MCF 10A (cell line): Measurements from ENCODE around the gene BCL2L1. TPM values are rescaled to one million over a fixed set of nuclear protein-coding genes. Genes with fewer than 3 reads are reported as not detected.

ENCODE experiments used
- BruUV-seq: library from RNA; stranded (reverse); fragments of 400-500 nt; replicated peaks from 2 replicates; lab custom pipeline; 2021; lab: Mats Ljungman, UMichigan
- CTCF ChIA-PET: fragments of 300-600 bp; sonication (Branson Sonifier 250); formaldehyde crosslinking; extraction: SDS; loops from one replicate; lab custom pipeline; 2021; ENCODE audit warnings: antibody characterized with exemption, inconsistent platforms; lab: Yijun Ruan, JAX
- POLR2A ChIA-PET: fragments of 300-600, 350-650 bp; sonication (Branson Sonifier 250); formaldehyde crosslinking; extraction: SDS; loops from one replicate; lab custom pipeline; 2020; ENCODE audit warnings: antibody characterized with exemption, inconsistent platforms; lab: Yijun Ruan, JAX
- DNase-seq: peaks from one replicate; pipeline ENCODE4 v3.0.0-alpha.2; 2018; ENCODE audit not compliant: unreplicated experiment
- H3K27ac Mint-ChIP-seq: one replicate; pipeline ENCODE4 v1.8.0; 2022; ENCODE audit warnings: mild to moderate bottlenecking, low read depth, mixed read lengths; ENCODE audit not compliant: unreplicated experiment
- H3K27me3 Mint-ChIP-seq: one replicate; pipeline ENCODE4 v1.8.0; 2022; ENCODE audit warnings: mixed read lengths; ENCODE audit not compliant: insufficient read depth, unreplicated experiment
- H3K36me3 Mint-ChIP-seq: one replicate; pipeline ENCODE4 v1.8.0; 2022; ENCODE audit warnings: mild to moderate bottlenecking, moderate library complexity, mixed read lengths; ENCODE audit not compliant: insufficient read depth, unreplicated experiment
- H3K4me1 Mint-ChIP-seq: one replicate; pipeline ENCODE4 v1.8.0; 2022; ENCODE audit warnings: mixed read lengths; ENCODE audit not compliant: insufficient read depth, unreplicated experiment
- H3K4me3 Mint-ChIP-seq: one replicate; pipeline ENCODE4 v1.8.0; 2022; ENCODE audit warnings: mild to moderate bottlenecking, moderate library complexity, mixed read lengths; ENCODE audit not compliant: unreplicated experiment
- H3K9me3 Mint-ChIP-seq: one replicate; pipeline ENCODE4 v1.8.0; 2022; ENCODE audit warnings: mixed read lengths; ENCODE audit not compliant: unreplicated experiment
- CTCF ChIP-seq: fragments of 200-600 bp; IDR thresholded peaks from one replicate; pipeline ENCODE4 v1.8.0; 2022; ENCODE audit warnings: antibody characterized with exemption, mild to moderate bottlenecking; ENCODE audit not compliant: unreplicated experiment
- intact Hi-C: fragments of 100-400 bp; cut with micrococcal nuclease; formaldehyde crosslinking; loops from 2 replicates; pipeline ENCODE4 v1.14.1; 2022
- total RNA-seq: library from RNA; stranded (reverse); gene quantifications from 2 replicates; pipeline ENCODE4 v1.2.3, GENCODE V29; 2022

BCL2L1 gene
- total RNA-seq, 1 experiment from 2014 or later = 156 TPM

- Mint-ChIP-seq H3K36me3 (peaks cover 73% of the 10 kb centered on the region), H3K4me3 (no peak overlapping the region), H3K27ac (peak overlapping the region; percentile 66), H3K27me3 (no peaks in the 10 kb centered on the region), H3K4me1 (peaks cover 62% of the 10 kb centered on the region), H3K9me3 (no peaks in the 10 kb centered on the region)
- CTCF ChIA-PET = interaction anchor here (0.7 to 13.5 kb wide), 7 partner anchors 15 to 115 kb away, joined by 3 to 174 read pairs (median 4); partner anchors contain the start of gene BCL2L1
- BruUV-seq = no TSS peak
- no peak for DNase-seq
- no peak for TF ChIP-seq CTCF
- POLR2A ChIA-PET = interaction anchor here (0.5 to 7.9 kb wide), 12 partner anchors 18 to 65 kb away, joined by 3 to 94 read pairs (median 10); partner anchors contain the start of genes BCL2L1 and TPX2
- intact Hi-C loops = loop anchor here (5.0 kb wide), 1 partner anchor 45 kb away; the partner anchor contains the start of gene BCL2L1
These were observed 45.0 kb downstream of the BCL2L1 start for GRCh38 chr20:31677553-31678260.

DNA sequence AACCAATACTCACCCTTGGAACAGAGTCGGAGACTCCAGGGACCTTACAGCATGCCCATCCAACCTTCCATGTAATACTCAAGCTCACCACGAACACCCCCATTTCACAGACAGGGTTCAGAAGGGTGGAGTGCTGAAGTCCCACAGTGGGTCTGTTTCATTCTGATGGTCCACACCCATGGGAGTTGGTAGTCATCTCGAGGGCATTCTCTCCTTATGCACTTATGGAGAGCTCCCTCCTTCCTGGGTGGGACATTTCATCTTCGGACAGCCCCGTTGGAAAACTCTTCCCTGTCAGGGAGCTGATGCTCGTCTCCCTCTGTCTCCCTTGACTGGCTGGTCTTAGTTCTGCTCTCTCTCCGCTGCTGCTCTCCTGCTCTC, 46.1 kb downstream of the BCL2L1 start:
- Mint-ChIP-seq H3K9me3 (no peaks in the 10 kb centered on the region), H3K27ac (peak overlapping the region; percentile 66), H3K36me3 (peaks cover 76% of the 10 kb centered on the region), H3K4me1 (peaks cover 61% of the 10 kb centered on the region), H3K27me3 (no peaks in the 10 kb centered on the region), H3K4me3 (no peak overlapping the region)
- no peak for DNase-seq
- POLR2A ChIA-PET = interaction anchor here (1.2 to 7.9 kb wide), 6 partner anchors 8 to 47 kb away, joined by 3 to 94 read pairs (median 15); partner anchors contain the start of gene BCL2L1
- CTCF ChIA-PET = interaction anchor here (0.6 to 13.5 kb wide), 10 partner anchors 14 to 114 kb away, joined by 3 to 174 read pairs (median 4); partner anchors contain the start of gene BCL2L1
- intact Hi-C loops = loop anchor here (5.0 kb wide), 1 partner anchor 46 kb away; the partner anchor contains the start of gene BCL2L1
- TF ChIP-seq CTCF = no peak
- BruUV-seq = no TSS peak

DNA sequence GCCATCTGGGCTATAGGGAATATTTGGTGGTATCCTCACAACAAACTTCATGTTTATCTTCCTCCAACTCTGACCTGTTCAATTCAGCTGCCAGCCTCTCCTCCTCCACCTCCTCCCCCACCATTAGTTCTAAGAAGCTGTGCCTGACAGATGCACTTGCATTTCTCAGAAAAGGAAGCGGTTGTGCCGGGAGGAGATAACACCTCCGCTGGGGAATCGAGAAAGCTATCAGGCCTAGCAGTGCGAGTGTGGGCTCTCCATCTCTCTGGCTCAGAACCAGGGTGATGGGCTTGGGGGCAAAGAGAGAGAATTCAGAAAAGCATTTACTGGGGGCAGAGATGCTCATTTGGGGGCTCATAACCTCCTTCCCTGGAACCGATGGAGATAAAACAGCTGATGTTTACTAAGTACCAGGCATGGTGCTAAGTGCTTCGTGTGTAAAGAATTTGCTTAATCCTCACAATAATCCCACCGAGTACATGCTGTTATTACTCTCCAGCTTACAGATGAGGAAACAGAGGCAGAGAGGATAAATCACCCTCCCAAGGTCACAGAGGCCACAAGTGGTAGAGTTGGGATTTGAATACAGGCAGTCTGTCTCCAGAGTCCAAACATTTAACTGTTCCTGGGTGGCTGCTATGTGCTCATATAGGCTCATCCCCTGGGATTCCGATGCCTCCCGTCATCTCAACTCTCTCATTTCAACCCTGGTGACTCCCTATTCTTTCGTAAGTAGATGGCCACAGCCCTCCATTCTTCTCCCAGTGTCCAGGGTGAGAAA, 46.6 kb downstream of the BCL2L1 start:
- H3K36me3 Mint-ChIP-seq = peaks cover 81% of the 10 kb centered on the region

More for the DNA sequence above, 46.6 kb downstream of the BCL2L1 start:
- peak overlapping the region; percentile 60 for H3K27ac Mint-ChIP-seq
- intact Hi-C loops = loop anchor here (5.0 kb wide), 1 partner anchor 46 kb away; the partner anchor contains the start of gene BCL2L1
- no TSS peak for BruUV-seq
- POLR2A ChIA-PET = interaction anchor here (0.8 to 7.9 kb wide), 7 partner anchors 9 to 47 kb away, joined by 3 to 94 read pairs (median 8); partner anchors contain the start of gene BCL2L1
- no peak for TF ChIP-seq CTCF
- DNase-seq = peak; percentile 55
- no peaks in the 10 kb centered on the region for H3K9me3 Mint-ChIP-seq
- H3K4me3 Mint-ChIP-seq = peak overlapping the region; percentile 63
- H3K27me3 Mint-ChIP-seq = no peaks in the 10 kb centered on the region
- H3K4me1 Mint-ChIP-seq = peaks cover 58% of the 10 kb centered on the region
- CTCF ChIA-PET = interaction anchor here (0.6 to 13.5 kb wide), 10 partner anchors 14 to 118 kb away, joined by 3 to 174 read pairs (median 4); partner anchors contain the start of gene BCL2L1
